WTC11 (cell line): ENCODE results near the gene APOA4. TPM values are rescaled to one million over a fixed set of nuclear protein-coding genes. Genes with fewer than 3 reads are reported as not detected.

Experiments
- AR ChIP-seq: fragments of 250-450 bp; sonication (Bioruptor Pico); IDR thresholded peaks from 2 replicates; pipeline ENCODE4 v1.9.0; 2021; ENCODE audit warnings: mild to moderate bottlenecking
- ATF6 ChIP-seq: sonication (generic); formaldehyde crosslinking; IDR thresholded peaks from 2 replicates; pipeline ENCODE4 v1.8.1; 2023; ENCODE audit warnings: mild to moderate bottlenecking, missing genetic modification reagents
- CREM ChIP-seq: sonication (generic); formaldehyde crosslinking; IDR thresholded peaks from 2 replicates; pipeline ENCODE4 v1.8.1; 2022; ENCODE audit warnings: mild to moderate bottlenecking, missing genetic modification reagents, moderate library complexity
- E2F1 ChIP-seq: sonication (generic); formaldehyde crosslinking; IDR thresholded peaks from 2 replicates; pipeline ENCODE4 v1.8.0; 2022; ENCODE audit warnings: mild to moderate bottlenecking, missing genetic modification reagents
- EMX1 ChIP-seq: fragments of 250-450 bp; sonication (Bioruptor Pico); IDR thresholded peaks from 2 replicates; pipeline ENCODE4 v1.8.0; 2021; ENCODE audit warnings: mild to moderate bottlenecking
- JAZF1 ChIP-seq: fragments of 250-450 bp; sonication (Bioruptor Pico); IDR thresholded peaks from 2 replicates; pipeline ENCODE4 v1.9.0; 2021; ENCODE audit warnings: moderate library complexity, mild to moderate bottlenecking, inconsistent platforms
- JUN ChIP-seq: sonication (generic); formaldehyde crosslinking; IDR thresholded peaks from 2 replicates; pipeline ENCODE4 v1.8.0; 2023; ENCODE audit warnings: mild to moderate bottlenecking, missing genetic modification reagents
- MLX ChIP-seq: sonication (generic); formaldehyde crosslinking; IDR thresholded peaks from 2 replicates; pipeline ENCODE4 v1.8.1; 2023; ENCODE audit warnings: mild to moderate bottlenecking, missing genetic modification reagents, moderate library complexity
- NR2C2 ChIP-seq: sonication (generic); formaldehyde crosslinking; IDR thresholded peaks from 2 replicates; pipeline ENCODE4 v1.8.0; 2022; ENCODE audit warnings: mild to moderate bottlenecking, missing genetic modification reagents
- NR3C1 ChIP-seq: sonication (generic); formaldehyde crosslinking; conservative IDR thresholded peaks from 2 replicates; pipeline ENCODE4 v1.8.1; 2023; ENCODE audit warnings: low read depth, mild to moderate bottlenecking, missing genetic modification reagents
- OVOL2 ChIP-seq: fragments of 250-450 bp; sonication (Bioruptor Pico); IDR thresholded peaks from 2 replicates; pipeline ENCODE4 v1.9.0; 2021; ENCODE audit warnings: mild to moderate bottlenecking, borderline replicate concordance
- PRDM15 ChIP-seq: sonication (generic); formaldehyde crosslinking; IDR thresholded peaks from 2 replicates; pipeline ENCODE4 v1.8.0; 2022; ENCODE audit warnings: missing genetic modification reagents
- ZBTB21 ChIP-seq: sonication (generic); formaldehyde crosslinking; IDR thresholded peaks from 2 replicates; pipeline ENCODE4 v1.8.1; 2023; ENCODE audit warnings: mild to moderate bottlenecking, missing genetic modification reagents, borderline replicate concordance
- ZBTB43 ChIP-seq: sonication (generic); formaldehyde crosslinking; IDR thresholded peaks from 2 replicates; pipeline ENCODE4 v1.8.1; 2023; ENCODE audit warnings: mild to moderate bottlenecking, missing genetic modification reagents
- ZNF138 ChIP-seq: sonication (generic); formaldehyde crosslinking; conservative IDR thresholded peaks from 2 replicates; pipeline ENCODE4 v1.8.1; 2022; ENCODE audit warnings: mild to moderate bottlenecking, moderate library complexity, missing genetic modification reagents
- ZNF263 ChIP-seq: sonication (generic); formaldehyde crosslinking; IDR thresholded peaks from 2 replicates; pipeline ENCODE4 v1.8.1; 2022; ENCODE audit warnings: low read depth, mild to moderate bottlenecking, moderate library complexity, missing genetic modification reagents
- ZNF281 ChIP-seq: sonication (generic); formaldehyde crosslinking; IDR thresholded peaks from 2 replicates; pipeline ENCODE4 v1.8.0; 2023; ENCODE audit warnings: mild to moderate bottlenecking, missing genetic modification reagents
- ZNF317 ChIP-seq: sonication (generic); formaldehyde crosslinking; IDR thresholded peaks from 2 replicates; pipeline ENCODE4 v1.8.1; 2023; ENCODE audit warnings: low read depth, mild to moderate bottlenecking, moderate library complexity, missing genetic modification reagents, borderline replicate concordance
- total RNA-seq: library from RNA; stranded (reverse); gene quantifications from 3 replicates; pipeline ENCODE4 v1.2.3, GENCODE V29; 2021

Gene APOA4
- total RNA-seq, 1 experiment from 2014 or later = not detected

GRCh38 chr11:116772443-116773202 is 50.5 kb downstream of the APOA4 start, which contains the start of gene BUD13 (continued):
- TF ChIP-seq AR (CRISPR knock-in tag) (no peak), EMX1 (CRISPR knock-in tag) (no peak), ZNF281 (CRISPR knock-in tag) (0 out of 2 replicates have a peak, but pooled peaks have one; percentile 24), PRDM15 (CRISPR knock-in tag) (no peak; the same call in 1 of the 2 replicates), NR3C1 (CRISPR knock-in tag) (no peak), CREM (CRISPR knock-in tag) (peak; percentile 74), OVOL2 (no peak), ZBTB43 (CRISPR knock-in tag) (peak; percentile 67; the same call in 1 of the 2 replicates), ZNF317 (CRISPR knock-in tag) (no peak; the same call in 1 of the 2 replicates), ZBTB21 (CRISPR knock-in tag) (no peak), JAZF1 (CRISPR knock-in tag) (no peak), MLX (CRISPR knock-in tag) (0 out of 2 replicates have a peak, but pooled peaks have one; percentile 48), ZNF263 (CRISPR knock-in tag) (no peak), E2F1 (CRISPR knock-in tag) (no peak), NR2C2 (no peak), ATF6 (CRISPR knock-in tag) (no peak), JUN (CRISPR knock-in tag) (no peak), ZNF138 (CRISPR knock-in tag) (0 out of 2 replicates have a peak, but pooled peaks have one; percentile 49)
